22Rv1 (cell line): Measurements from ENCODE around the gene MAN1A1.

Source experiments
- CTCF ChIP-seq: fragments of 450-650 bp; IDR thresholded peaks from 2 replicates; pipeline ENCODE4 v1.5.1; 2017; ENCODE audit warnings: mild to moderate bottlenecking
- ZFX ChIP-seq: fragments of 450-650 bp; IDR thresholded peaks from 2 replicates; pipeline ENCODE4 v1.6.1; 2017; ENCODE audit warnings: antibody characterized with exemption, borderline replicate concordance

- no peak for TF ChIP-seq CTCF
- no peak for TF ChIP-seq ZFX
Measured at GRCh38 chr6:119327810-119328209, 21.8 kb downstream of the MAN1A1 start.
